ENCODE results near the gene ATOH7. TPM values are rescaled to one million over a fixed set of nuclear protein-coding genes. Genes with fewer than 3 reads are reported as not detected.

The ATOH7 gene
- polyA plus RNA-seq, 1 donor (not counting 4 experiments of a cell fraction or from before 2014, with no cell fraction given) = not detected

GRCh38 chr10:68233046-68233445 is 1.1 kb upstream of the ATOH7 start:
- dilution Hi-C loops (cut with MboI; ENCODE audit: extremely low pct_ligation_motif_present, low sequenced_read_pairs) = no loop called here
- no peak overlapping the region for H3K9ac ChIP-seq (ENCODE audit: control insufficient read depth, extremely low read depth, insufficient read depth, low read length)
- H3K9me1 ChIP-seq (ENCODE audit: control insufficient read depth, extremely low read depth, insufficient read depth, low read length) = no peaks in the 10 kb centered on the region
- H4K20me1 ChIP-seq (ENCODE audit: control insufficient read depth, extremely low read depth, insufficient read depth, low read length) = no peaks in the 10 kb centered on the region
- TF ChIP-seq, protein P1, sequence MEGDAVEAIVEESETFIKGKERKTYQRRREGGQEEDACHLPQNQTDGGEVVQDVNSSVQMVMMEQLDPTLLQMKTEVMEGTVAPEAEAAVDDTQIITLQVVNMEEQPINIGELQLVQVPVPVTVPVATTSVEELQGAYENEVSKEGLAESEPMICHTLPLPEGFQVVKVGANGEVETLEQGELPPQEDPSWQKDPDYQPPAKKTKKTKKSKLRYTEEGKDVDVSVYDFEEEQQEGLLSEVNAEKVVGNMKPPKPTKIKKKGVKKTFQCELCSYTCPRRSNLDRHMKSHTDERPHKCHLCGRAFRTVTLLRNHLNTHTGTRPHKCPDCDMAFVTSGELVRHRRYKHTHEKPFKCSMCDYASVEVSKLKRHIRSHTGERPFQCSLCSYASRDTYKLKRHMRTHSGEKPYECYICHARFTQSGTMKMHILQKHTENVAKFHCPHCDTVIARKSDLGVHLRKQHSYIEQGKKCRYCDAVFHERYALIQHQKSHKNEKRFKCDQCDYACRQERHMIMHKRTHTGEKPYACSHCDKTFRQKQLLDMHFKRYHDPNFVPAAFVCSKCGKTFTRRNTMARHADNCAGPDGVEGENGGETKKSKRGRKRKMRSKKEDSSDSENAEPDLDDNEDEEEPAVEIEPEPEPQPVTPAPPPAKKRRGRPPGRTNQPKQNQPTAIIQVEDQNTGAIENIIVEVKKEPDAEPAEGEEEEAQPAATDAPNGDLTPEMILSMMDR (optimal IDR thresholded peaks at IDR 0.05 in 1 of 3, IDR thresholded peaks at IDR 0.05 in 1 of 3, conservative IDR thresholded peaks at IDR 0.05 in 1 of 3; ENCODE audit: extremely low read depth in 1 of 3, insufficient read depth in 2 of 3, low read length in 3 of 3) = no peak
- no peak for TF ChIP-seq EZH2 (IDR thresholded peaks at IDR 0.05; ENCODE audit: low read length)
- H3K4me3 ChIP-seq (ENCODE audit: control insufficient read depth in 2 of 3, extremely low read depth in 1 of 3, insufficient read depth in 2 of 3, low read depth in 1 of 3, low read length in 3 of 3) = no peak overlapping the region
- no peak for FAIRE-seq
- H3K27me3 ChIP-seq (ENCODE audit: control insufficient read depth, extremely low read depth, insufficient read depth, low read length) = no peaks in the 10 kb centered on the region
- H3K4me1 ChIP-seq (ENCODE audit: control insufficient read depth, extremely low read depth, insufficient read depth, low read length) = peaks cover 4% of the 10 kb centered on the region
- no peak overlapping the region for H3K27ac ChIP-seq (ENCODE audit: control insufficient read depth, insufficient read depth, low read length)
- H3K36me3 ChIP-seq (ENCODE audit: control insufficient read depth in 2 of 2, extremely low read depth in 1 of 2, insufficient read depth in 2 of 2, low read length in 2 of 2) = no peaks in the 10 kb centered on the region
- no peaks in the 10 kb centered on the region for H3K9me3 ChIP-seq (ENCODE audit: control insufficient read depth, low read depth, low read length)
- H3K4me2 ChIP-seq (ENCODE audit: control insufficient read depth, extremely low read depth, insufficient read depth, low read depth, low read length) = no peak overlapping the region
- no peaks in the 10 kb centered on the region for H3K79me2 ChIP-seq (ENCODE audit: control insufficient read depth, insufficient read depth, low read length)
- no peak overlapping the region for H2AFZ ChIP-seq (ENCODE audit: control insufficient read depth, low read length)
- no peak for DNase-seq (ENCODE audit: low read depth, low spot score)

- FAIRE-seq = no peak
- H3K36me3 ChIP-seq (ENCODE audit: control insufficient read depth in 2 of 2, extremely low read depth in 1 of 2, insufficient read depth in 2 of 2, low read length in 2 of 2) = no peaks in the 10 kb centered on the region
- no peak overlapping the region for H3K27ac ChIP-seq (ENCODE audit: control insufficient read depth, insufficient read depth, low read length)
- H3K9me3 ChIP-seq (ENCODE audit: control insufficient read depth, low read depth, low read length) = no peaks in the 10 kb centered on the region
- H3K4me2 ChIP-seq (ENCODE audit: control insufficient read depth, extremely low read depth, insufficient read depth, low read depth, low read length) = peak overlapping the region; percentile 80
- peak overlapping the region; percentile 49 to 70 (median 69) for H3K4me3 ChIP-seq (ENCODE audit: control insufficient read depth in 2 of 3, extremely low read depth in 1 of 3, insufficient read depth in 2 of 3, low read depth in 1 of 3, low read length in 3 of 3)
- H4K20me1 ChIP-seq (ENCODE audit: control insufficient read depth, extremely low read depth, insufficient read depth, low read length) = no peaks in the 10 kb centered on the region
- dilution Hi-C loops (cut with MboI; ENCODE audit: extremely low pct_ligation_motif_present, low sequenced_read_pairs) = no loop called here
- no peak for DNase-seq (ENCODE audit: low read depth, low spot score)
- no peak for TF ChIP-seq EZH2 (IDR thresholded peaks at IDR 0.05; ENCODE audit: low read length)
- TF ChIP-seq, protein P1 (optimal IDR thresholded peaks at IDR 0.05 in 1 of 3, IDR thresholded peaks at IDR 0.05 in 1 of 3, conservative IDR thresholded peaks at IDR 0.05 in 1 of 3; ENCODE audit: extremely low read depth in 1 of 3, insufficient read depth in 2 of 3, low read length in 3 of 3) = peak in 1 of 3 experiments; percentile 51
- no peaks in the 10 kb centered on the region for H3K9me1 ChIP-seq (ENCODE audit: control insufficient read depth, extremely low read depth, insufficient read depth, low read length)
- no peaks in the 10 kb centered on the region for H3K27me3 ChIP-seq (ENCODE audit: control insufficient read depth, extremely low read depth, insufficient read depth, low read length)
- peak overlapping the region; percentile 98 for H2AFZ ChIP-seq (ENCODE audit: control insufficient read depth, low read length)
- H3K9ac ChIP-seq (ENCODE audit: control insufficient read depth, extremely low read depth, insufficient read depth, low read length) = peak overlapping the region; percentile 65
- peaks cover 4% of the 10 kb centered on the region for H3K4me1 ChIP-seq (ENCODE audit: control insufficient read depth, extremely low read depth, insufficient read depth, low read length)
- H3K79me2 ChIP-seq (ENCODE audit: control insufficient read depth, insufficient read depth, low read length) = no peaks in the 10 kb centered on the region
These were observed 652 bp downstream of the ATOH7 start for GRCh38 chr10:68231106-68231816.

Data from keratinocyte (primary cell).